Neural cell (in vitro differentiated cells): ENCODE results near the gene CEP126. TPM values are rescaled to one million over a fixed set of nuclear protein-coding genes. Genes with fewer than 3 reads are reported as not detected.

Experiments
- H2AFZ ChIP-seq: fragments of 200-600, 300-800 bp; sonication (generic), shearing (Covaris generic); 2 replicates; pipeline ENCODE4 v1.6.0; 2014; ENCODE audit warnings: low read depth, mild to moderate bottlenecking, antibody characterized with exemption, low read length, moderate library complexity
- H3F3A ChIP-seq: fragments of 200-600 bp; shearing (Covaris generic); 2 replicates; pipeline ENCODE4 v1.6.1; 2016; ENCODE audit warnings: mild to moderate bottlenecking, moderate library complexity, mixed read lengths, antibody characterized with exemption, low read length; ENCODE audit not compliant: insufficient read depth, poor library complexity, severe bottlenecking
- H3K27ac ChIP-seq: fragments of 200-600, 300-800 bp; sonication (generic), shearing (Covaris generic); 2 replicates; pipeline ENCODE4 v1.5.1; 2014; ENCODE audit warnings: mild to moderate bottlenecking, low read length, moderate library complexity
- H3K27me3 ChIP-seq: fragments of 300-800, 200-600 bp; sonication (generic), shearing (Covaris generic); 2 replicates; pipeline ENCODE4 v1.6.0; 2014; ENCODE audit warnings: mild to moderate bottlenecking, low read depth, low read length, moderate library complexity; ENCODE audit not compliant: insufficient read depth
- H3K36me3 ChIP-seq: fragments of 300-800, 200-600 bp; sonication (generic), shearing (Covaris generic); 2 replicates; pipeline ENCODE4 v1.5.1; 2014; ENCODE audit warnings: mild to moderate bottlenecking, antibody characterized with exemption, low read length, moderate library complexity; ENCODE audit not compliant: insufficient read depth
- H3K4me2 ChIP-seq: fragments of 300-800, 200-600 bp; sonication (generic), shearing (Covaris generic); 2 replicates; pipeline ENCODE4 v1.6.0; 2014; ENCODE audit warnings: mild to moderate bottlenecking, low read length
- H3K4me3 ChIP-seq: fragments of 300-800, 200-600 bp; sonication (generic), shearing (Covaris generic); 2 replicates; pipeline ENCODE4 v1.5.1; 2014; ENCODE audit warnings: mild to moderate bottlenecking, low read length, moderate library complexity
- H3K79me2 ChIP-seq: fragments of 200-600 bp; shearing (Covaris generic); replicated peaks from 2 replicates; pipeline ENCODE4 v1.6.0; 2014; ENCODE audit warnings: mild to moderate bottlenecking, low read length, moderate library complexity; ENCODE audit not compliant: insufficient read depth
- H3K9ac ChIP-seq: fragments of 300-800, 200-600 bp; sonication (generic), shearing (Covaris generic); 2 replicates; pipeline ENCODE4 v1.6.1; 2016; ENCODE audit warnings: mild to moderate bottlenecking, low read length, mixed read lengths
- H3K9me2 ChIP-seq: fragments of 200-600 bp; shearing (Covaris generic); 2 replicates; pipeline ENCODE4 v1.6.1; 2016; ENCODE audit warnings: mild to moderate bottlenecking, low read length, mixed read lengths; ENCODE audit not compliant: insufficient read depth
- H3K9me3 ChIP-seq: fragments of 200-600, 300-800 bp; sonication (generic), shearing (Covaris generic); 2 replicates; pipeline ENCODE4 v1.6.1; 2016; ENCODE audit warnings: mild to moderate bottlenecking, mixed run types, low read length, moderate library complexity, mixed read lengths
- H4K20me1 ChIP-seq: fragments of 200-600 bp; shearing (Covaris generic); 2 replicates; pipeline ENCODE4 v1.6.1; 2016; ENCODE audit warnings: mild to moderate bottlenecking, mixed run types; ENCODE audit not compliant: insufficient read depth
- CTCF ChIP-seq: fragments of 450-650 bp; IDR thresholded peaks from 2 replicates; pipeline ENCODE4 v1.5.1; 2014; ENCODE audit warnings: antibody characterized with exemption, mild to moderate bottlenecking, moderate library complexity; ENCODE audit not compliant: poor library complexity, severe bottlenecking
- EP300 ChIP-seq: fragments of 450-650 bp; conservative IDR thresholded peaks from 2 replicates; pipeline ENCODE4 v1.6.1; 2014; ENCODE audit warnings: antibody characterized with exemption, mild to moderate bottlenecking, moderate library complexity; ENCODE audit not compliant: poor library complexity, severe bottlenecking
- EZH2 ChIP-seq: fragments of 200-600, 300-800 bp; shearing (Covaris generic), sonication (generic); IDR thresholded peaks from 2 replicates; pipeline ENCODE4 v1.6.1; 2014; ENCODE audit warnings: antibody characterized with exemption, low read length, borderline replicate concordance, mild to moderate bottlenecking; ENCODE audit not compliant: insufficient read depth, poor library complexity, severe bottlenecking
- MXI1 ChIP-seq: fragments of 450-650 bp; conservative IDR thresholded peaks from 2 replicates; pipeline ENCODE4 v1.6.1; 2014; ENCODE audit warnings: antibody characterized with exemption, mild to moderate bottlenecking; ENCODE audit not compliant: poor library complexity, severe bottlenecking
- POLR2AphosphoS5 ChIP-seq: IDR thresholded peaks from 2 replicates; pipeline ENCODE4 v1.6.1; 2012
- REST ChIP-seq: IDR thresholded peaks from 2 replicates; pipeline ENCODE4 v1.6.1; 2012; ENCODE audit warnings: borderline replicate concordance
- SMC3 ChIP-seq: fragments of 450-650 bp; conservative IDR thresholded peaks from 2 replicates; pipeline ENCODE4 v1.6.1; 2014; ENCODE audit warnings: antibody characterized with exemption, mild to moderate bottlenecking, moderate library complexity; ENCODE audit not compliant: poor library complexity
- TAF1 ChIP-seq: IDR thresholded peaks from 2 replicates; pipeline ENCODE4 v1.6.1; 2012; ENCODE audit warnings: low read depth
- polyA plus RNA-seq: library from polyadenylated mRNA; depleted of rRNA; stranded (reverse); fragments of >200 nt; gene quantifications from 2 replicates; pipeline ENCODE4 v1.2.3, GENCODE V29; 2014

Gene CEP126
- polyA plus RNA-seq, 1 donor from 2014 or later, result 1.8 TPM

GRCh38 chr11:101909087-101909486 is 5.7 kb upstream of the CEP126 start:
- Histone ChIP-seq H4K20me1 (no peaks in the 10 kb centered on the region), H2AFZ (no peak overlapping the region), H3K79me2 (no peaks in the 10 kb centered on the region), H3K27me3 (no peaks in the 10 kb centered on the region), H3K36me3 (no peaks in the 10 kb centered on the region), H3K4me3 (no peak overlapping the region), H3K9me2 (no peaks in the 10 kb centered on the region), H3K9ac (no peak overlapping the region), H3K27ac (no peak overlapping the region), H3K4me2 (no peak overlapping the region), H3F3A (no peaks in the 10 kb centered on the region), H3K9me3 (no peaks in the 10 kb centered on the region)
- TF ChIP-seq SMC3 (no peak), MXI1 (no peak), POLR2AphosphoS5 (no peak)

- Histone ChIP-seq H3K36me3 (no peaks in the 10 kb centered on the region), H3K9me3 (no peaks in the 10 kb centered on the region), H3K4me2 (no peak overlapping the region), H4K20me1 (no peaks in the 10 kb centered on the region), H3K79me2 (no peaks in the 10 kb centered on the region), H3K27ac (no peak overlapping the region), H3K27me3 (no peaks in the 10 kb centered on the region), H3K4me3 (no peak overlapping the region), H3F3A (no peaks in the 10 kb centered on the region), H3K9me2 (no peaks in the 10 kb centered on the region), H3K9ac (no peak overlapping the region), H2AFZ (no peak overlapping the region)
- TF ChIP-seq EZH2 (no peak), SMC3 (no peak), EP300 (no peak), TAF1 (no peak), CTCF (no peak), MXI1 (no peak)
Measured at GRCh38 chr11:101912823-101913284, 2.0 kb upstream of the CEP126 start.

- Histone ChIP-seq H3K4me3 (no peak overlapping the region), H3K27ac (no peak overlapping the region), H2AFZ (no peak overlapping the region), H3K4me2 (no peak overlapping the region), H4K20me1 (no peaks in the 10 kb centered on the region), H3K9me3 (no peaks in the 10 kb centered on the region), H3K79me2 (no peaks in the 10 kb centered on the region), H3K27me3 (no peaks in the 10 kb centered on the region), H3K36me3 (no peaks in the 10 kb centered on the region), H3K9ac (no peak overlapping the region), H3F3A (no peaks in the 10 kb centered on the region), H3K9me2 (no peaks in the 10 kb centered on the region)
- TF ChIP-seq POLR2AphosphoS5 (no peak), SMC3 (no peak), EP300 (no peak), CTCF (no peak), REST (no peak)
Measured at GRCh38 chr11:101913656-101914055, 1.2 kb upstream of the CEP126 start.
